ENCODE measurements around the gene MEGF6.

The MEGF6 gene

DNA sequence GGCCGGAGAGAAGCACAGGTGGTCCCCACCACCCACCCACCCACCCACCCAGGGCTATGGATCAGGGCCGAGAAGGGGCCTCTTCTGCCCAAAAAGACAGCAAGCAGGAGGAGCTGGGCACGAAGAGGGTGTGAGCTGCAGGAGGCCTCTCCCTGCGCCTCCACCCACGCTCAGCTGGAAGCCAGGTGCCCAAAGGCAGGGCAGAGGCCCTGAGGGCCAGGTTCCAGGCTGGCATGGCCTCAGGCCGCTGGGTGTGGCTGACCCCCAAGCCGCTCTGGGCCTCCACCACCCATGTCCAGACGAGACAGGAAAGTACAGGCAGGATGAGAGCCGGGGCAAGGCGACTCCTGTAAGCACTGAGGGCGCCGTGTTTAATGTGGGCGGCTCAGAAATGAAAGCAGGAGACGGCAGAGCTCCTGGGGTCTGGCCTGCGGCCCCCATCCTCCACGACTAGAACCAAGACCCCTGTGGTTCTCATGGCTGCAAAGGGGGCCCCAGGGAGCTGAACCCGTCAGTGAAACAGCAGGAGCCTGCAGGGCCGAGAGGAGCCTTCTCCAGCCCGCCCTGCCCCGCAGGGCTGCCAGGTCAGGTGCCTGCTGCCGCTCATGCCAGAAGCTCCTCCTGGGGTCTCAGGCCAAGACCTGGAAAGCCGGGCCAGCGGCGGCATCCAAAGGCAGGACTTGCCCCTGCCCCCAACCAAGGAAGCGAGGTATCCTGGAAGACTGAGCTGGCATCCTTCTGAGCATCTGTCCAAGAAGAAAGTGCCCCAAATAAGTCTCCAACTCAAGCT is 56.0 kb downstream of the MEGF6 start:
- DNase-seq (ENCODE audit: low spot score), result no peak

DNA sequence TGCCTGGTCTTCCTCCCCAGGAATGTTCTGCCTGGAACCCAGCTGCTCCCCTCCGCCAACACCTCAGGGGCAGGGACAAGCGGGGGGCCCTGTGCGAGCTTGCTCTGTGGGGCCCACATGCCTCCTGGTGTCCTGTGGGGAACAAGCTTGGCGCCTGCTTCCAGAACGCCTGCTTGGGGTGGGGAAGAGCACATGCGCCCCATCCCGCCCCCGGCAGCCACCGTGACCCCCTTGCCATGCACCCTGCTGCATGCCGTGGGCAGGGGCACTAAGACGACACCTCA is 57.4 kb downstream of the MEGF6 start:
- no peak for DNase-seq (ENCODE audit: low spot score)

DNA sequence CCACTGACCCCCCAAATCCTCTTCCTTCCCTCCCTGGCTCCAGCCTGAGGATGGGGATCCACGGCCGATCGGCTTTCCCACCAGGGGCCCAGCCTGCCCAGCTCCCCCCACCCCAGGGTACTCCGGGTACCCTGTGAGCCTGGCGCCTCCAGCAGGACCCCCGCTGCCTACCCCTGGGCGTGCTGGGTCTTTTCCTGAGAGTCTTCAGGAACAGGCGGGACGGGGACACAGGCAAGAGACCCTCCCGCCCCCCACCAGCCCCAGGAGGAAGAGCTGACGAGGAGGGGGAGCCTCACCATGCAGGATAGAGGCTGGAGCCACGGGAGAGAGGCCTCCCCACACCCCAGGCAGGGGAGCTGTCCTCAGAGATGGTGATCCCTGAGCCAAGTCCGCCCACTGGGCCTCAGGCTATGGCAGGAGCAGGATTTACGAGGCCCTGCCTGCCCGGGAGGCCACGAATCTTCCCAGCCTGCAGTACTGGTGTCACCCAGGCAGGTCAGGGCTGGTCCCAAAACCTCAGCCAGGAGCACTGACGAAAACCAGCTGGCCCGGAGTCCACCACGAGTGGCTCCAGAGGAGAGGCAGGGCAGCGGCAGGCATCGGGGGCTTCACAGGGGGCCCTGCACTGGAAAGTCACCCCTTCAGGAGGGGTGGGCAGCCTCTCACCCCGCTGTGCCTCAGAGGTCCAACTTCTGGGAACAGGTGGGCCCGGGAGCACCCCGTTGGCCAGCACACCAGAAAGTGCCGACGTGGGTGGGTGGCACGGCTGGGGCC is 58.0 kb downstream of the MEGF6 start:
- no peak for DNase-seq (ENCODE audit: low spot score)

DNA sequence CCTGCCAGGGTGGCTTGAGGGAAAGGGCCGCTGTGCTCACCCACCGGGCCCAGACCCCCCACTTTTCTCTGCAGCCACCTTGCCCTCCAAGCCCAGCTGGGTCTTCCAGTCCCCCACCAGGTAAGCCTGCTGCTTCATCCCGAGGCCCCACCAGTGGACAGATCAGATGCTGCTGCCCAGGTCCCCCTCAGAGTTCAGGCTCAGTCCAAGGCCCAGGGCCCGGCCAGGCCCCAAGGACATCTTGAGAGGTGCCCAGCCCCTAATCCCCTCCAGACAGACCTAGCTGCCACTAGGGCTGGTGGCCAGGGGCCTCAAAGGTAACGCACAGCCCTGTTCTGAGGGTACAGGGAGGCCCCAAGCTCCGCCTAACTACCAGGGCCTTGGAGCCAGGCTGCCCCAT is 58.6 kb downstream of the MEGF6 start:
- no peak for DNase-seq (ENCODE audit: low spot score)

- DNase-seq (ENCODE audit: low spot score), result no peak
These were observed 59.1 kb downstream of the MEGF6 start for GRCh38 chr1:3552176-3552575.

DNA sequence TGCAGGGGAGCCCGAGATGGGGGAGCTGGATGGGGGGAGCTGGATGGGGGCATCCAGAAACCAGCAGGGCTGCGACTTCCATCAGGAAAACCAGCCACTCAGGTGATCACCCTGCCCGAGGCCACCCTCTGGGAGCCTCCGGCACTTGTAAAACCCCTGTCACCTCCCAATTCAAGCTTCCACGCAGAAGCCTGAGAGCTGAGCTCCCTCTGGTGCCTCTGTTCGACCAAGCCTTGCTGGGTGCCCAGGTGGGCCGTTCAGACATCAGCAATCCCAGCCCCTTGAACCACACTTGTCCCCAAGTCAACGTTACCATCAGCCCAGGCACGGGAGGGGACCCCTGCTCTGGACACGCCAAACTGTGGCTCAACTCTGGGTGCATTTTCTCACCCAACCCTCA is 59.6 kb downstream of the MEGF6 start:
- no peak for DNase-seq (ENCODE audit: low spot score)

DNA sequence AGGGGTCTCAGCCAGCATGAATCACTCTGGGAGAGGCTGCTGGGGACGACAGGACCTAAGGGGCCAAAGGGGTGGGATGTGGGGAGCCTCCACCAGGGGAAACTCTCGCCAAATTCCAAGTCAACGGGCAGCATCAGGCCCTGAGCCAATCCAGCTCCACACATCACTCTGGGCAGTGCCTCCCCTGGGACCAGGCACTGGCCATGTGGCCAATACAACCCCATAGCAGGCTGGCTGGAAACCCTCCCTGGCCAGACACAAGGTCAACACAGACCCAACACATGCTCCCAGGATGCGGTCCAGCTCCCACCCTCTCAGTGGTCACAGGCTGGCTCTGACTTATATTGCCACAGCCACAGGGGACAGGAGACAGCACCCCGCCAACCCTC is 60.0 kb downstream of the MEGF6 start:
- no peak for DNase-seq (ENCODE audit: low spot score)

DNA sequence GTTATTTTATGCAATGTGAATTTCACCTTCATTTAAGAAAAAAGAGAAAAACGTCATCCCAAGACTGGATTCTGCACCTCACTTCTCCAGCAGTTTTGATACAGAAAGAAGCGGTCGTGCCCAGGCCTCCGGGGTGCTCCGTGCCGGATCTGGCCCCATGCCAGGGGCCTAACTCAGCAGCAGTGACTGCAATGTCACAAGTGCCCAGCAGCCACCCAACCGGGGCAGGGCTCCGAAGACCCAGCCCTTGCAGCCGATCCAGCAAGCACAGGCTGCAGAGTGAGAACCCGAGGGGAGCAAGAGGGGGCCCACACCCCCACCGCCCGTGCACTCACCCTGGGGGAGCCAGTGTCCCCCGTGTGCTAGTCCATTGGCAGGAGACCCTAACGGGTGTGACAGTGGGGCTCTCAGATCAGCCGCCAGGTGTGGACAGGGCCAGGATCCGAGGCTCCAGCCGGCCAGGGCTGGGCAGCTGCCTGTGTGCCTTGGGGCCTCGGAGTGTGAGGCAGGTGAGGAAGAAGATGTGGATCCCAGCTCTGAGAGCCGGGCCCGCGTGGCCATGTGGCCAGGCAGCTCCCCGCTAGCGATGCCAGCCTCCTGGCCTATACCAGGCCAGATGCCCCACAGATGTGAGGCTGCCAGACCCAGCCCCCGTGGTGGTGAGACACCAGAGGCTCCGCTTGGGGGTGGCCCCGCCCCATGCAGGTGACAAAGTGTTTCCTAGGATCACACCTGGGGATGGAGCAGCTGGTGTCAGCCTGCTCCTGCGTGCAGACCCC is 60.6 kb downstream of the MEGF6 start:
- DNase-seq (ENCODE audit: low spot score), result no peak

DNA sequence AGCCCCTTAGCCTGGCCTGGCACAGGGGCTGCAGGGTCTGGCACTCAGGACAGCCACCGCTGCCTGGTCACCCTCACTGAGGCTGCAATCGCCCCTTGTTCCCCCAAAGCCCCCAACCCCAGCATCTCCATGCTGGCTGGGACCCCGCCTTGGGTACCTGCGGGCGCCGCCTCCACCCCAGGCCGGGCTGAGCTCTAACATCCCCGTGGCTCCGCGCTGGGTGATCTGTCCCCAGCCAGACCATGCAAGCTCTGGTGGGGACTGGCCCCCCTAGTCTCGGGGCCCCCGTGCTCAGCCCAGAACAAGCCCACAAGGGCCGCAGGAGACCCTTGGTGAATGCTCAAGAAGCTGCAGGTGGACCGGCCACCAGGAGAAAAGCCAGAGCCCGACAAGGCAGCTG is 62.4 kb downstream of the MEGF6 start:
- no peak for DNase-seq (ENCODE audit: low spot score)

DNA sequence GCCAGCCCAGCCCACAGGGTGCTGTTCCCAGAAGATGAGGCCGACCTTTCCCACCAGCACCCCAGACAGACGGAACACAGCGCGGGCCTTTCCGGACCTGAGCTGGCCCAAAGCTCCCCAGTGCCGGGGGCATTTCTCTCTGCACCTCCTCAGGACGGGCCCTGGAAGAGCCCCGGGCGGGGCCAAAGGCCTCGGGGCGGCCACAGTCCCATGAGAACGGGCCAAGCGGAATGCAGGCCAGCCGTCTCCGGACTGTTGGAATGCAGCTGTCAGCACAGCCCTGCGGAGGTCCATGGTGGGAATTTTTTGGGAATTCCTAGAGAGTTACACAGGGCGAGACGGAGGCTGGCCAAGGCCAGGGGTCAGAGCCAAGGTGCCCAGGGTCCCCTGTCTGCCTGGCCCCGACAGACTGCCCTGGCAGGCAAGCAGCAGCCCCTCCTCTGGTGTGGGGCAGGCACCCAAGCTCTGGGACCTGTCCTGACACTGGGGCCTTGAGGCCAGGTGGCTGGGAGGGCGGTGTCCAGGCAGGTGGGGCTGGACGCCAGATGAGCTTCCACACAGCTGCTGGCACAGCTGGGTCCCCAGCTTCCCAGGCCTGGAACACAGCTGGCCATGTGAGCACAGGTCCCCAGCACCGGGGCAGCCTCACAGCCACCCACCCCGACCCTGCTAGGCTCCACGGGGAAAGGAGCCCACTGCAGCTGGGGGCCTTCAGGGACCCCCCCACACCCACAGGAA is 63.0 kb downstream of the MEGF6 start:
- no peak for DNase-seq (ENCODE audit: low spot score)

- DNase-seq (ENCODE audit: low spot score), result no peak
These were observed 64.0 kb downstream of the MEGF6 start for GRCh38 chr1:3547055-3548005.

- no peak for DNase-seq (ENCODE audit: low spot score)
These were observed 65.3 kb downstream of the MEGF6 start for GRCh38 chr1:3546048-3546384.

DNA sequence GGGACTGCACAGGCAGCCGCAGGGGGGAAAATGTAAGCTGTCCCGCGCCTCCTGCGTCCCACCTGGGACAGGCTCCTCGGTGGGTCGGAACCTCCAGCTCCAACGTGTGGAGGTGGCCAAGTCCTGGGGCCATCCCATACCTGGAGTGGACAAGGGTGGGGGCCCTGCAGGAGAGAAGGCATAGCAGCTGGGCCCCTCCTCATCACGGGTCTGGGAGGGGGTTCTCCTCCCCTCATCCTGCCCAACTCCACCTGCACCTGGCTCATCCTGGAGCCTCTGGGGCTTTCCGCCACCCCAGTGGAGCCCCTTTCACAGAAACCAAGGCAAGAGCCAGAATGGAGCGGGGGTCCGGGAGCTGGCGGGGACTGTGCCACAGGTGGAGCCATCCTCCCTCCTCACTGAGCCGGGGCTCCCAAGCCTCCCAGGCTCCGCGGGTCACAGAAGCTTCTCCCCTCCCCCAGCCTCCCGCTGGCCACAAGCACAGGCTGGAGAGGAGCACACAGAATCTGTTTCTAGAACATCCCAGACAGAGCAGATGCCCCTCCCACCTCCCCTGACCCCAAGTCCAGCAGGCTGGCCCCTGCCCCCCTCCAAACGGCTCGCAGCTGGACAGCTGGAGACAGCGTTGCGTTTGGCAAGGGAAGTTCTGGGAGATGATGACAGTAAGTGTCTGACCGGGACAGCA is 65.8 kb downstream of the MEGF6 start:
- no peak for DNase-seq (ENCODE audit: low spot score)

- DNase-seq (ENCODE audit: low spot score), result no peak
These were observed 67.0 kb downstream of the MEGF6 start for GRCh38 chr1:3544040-3544977.

- DNase-seq (ENCODE audit: low spot score), result no peak
These were observed 68.0 kb downstream of the MEGF6 start for GRCh38 chr1:3543076-3544039.

DNA sequence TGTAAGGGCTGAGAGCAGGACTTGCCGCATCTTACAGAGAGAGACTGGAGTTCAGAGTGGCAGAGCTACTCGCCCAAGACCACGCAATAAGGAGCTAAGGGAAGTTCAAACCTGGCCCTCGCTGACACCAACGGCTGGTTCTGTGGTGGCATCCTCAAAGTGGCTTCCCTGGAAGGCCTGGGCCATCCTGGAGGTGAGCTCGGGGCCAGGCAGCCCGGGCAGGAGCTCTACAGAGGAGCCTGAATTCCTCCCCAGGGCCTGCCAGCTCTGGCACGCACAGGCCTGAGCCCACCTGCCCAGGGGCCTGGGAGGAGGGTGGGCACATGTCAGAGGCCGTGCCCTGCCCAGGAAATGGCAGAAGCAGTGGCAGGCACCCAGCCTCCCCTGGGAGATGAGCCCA is 68.6 kb downstream of the MEGF6 start:
- DNase-seq (ENCODE audit: low spot score), result no peak

DNA sequence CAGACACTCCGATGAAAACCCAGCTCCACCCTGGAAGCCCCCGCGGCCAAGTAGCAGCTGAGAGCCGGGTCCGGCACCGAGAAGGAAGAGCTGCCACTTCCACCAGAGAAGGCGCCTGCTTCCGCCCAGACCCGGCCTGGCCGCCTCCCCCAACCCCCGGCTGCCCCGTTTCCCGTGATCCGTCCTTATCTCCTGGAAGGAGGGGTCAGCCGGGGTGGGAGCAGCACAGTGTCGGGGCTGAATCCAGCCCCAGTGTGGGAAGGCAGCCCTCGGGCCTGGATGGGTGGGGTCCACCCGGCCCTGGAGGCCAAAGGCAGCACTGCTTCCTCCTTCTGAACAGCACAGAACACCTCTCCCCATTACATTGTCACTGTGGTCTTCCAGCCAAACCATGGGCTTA is 69.4 kb downstream of the MEGF6 start:
- DNase-seq (ENCODE audit: low spot score), result no peak

DNA sequence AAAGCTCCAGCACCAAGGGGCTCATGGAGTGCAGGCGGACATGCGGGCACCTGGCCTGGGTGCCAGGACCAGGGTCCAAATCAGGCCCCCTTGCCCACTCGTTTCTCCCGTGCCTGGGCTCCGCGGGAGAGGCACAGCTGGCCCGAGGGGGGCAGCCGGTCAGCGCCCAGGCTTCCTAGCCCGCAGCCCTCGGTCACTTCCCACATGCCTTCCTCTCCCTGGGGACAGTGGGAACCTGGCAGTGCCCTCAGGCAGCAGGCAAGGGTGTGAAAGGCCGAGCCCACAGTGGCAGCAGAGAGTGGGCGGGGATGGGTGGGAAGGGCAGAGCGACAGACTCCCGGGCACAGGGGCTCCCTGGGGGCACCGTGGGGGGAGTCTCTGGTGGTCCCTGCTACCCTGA is 69.8 kb downstream of the MEGF6 start:
- DNase-seq (ENCODE audit: low spot score), result no peak

All from putamen (tissue), 1 donor.